A549 (cell line): Measurements from ENCODE around the gene AHCTF1.

Source experiments
- BCL3 ChIP-seq: fragments of >200 bp; sonication (Bioruptor Twin); formaldehyde crosslinking; IDR thresholded peaks from 3 replicates; pipeline ENCODE4 v1.6.1; 2016
- EP300 ChIP-seq, 2 experiments: fragments of >200 bp; sonication (Bioruptor Twin); formaldehyde crosslinking; IDR thresholded peaks; 2 replicates in 1 of 2; 3 replicates in 1 of 2; pipeline ENCODE4 v1.6.1; 2016 to 2017
- HMGXB4 ChIP-seq: fragments of 250-450 bp; sonication (Bioruptor Pico); IDR thresholded peaks from 2 replicates; pipeline ENCODE4 v1.5.0; 2021; ENCODE audit warnings: mild to moderate bottlenecking, moderate library complexity, borderline replicate concordance
- HOXB13 ChIP-seq: fragments of 250-450 bp; sonication (Bioruptor Pico); IDR thresholded peaks from 2 replicates; pipeline ENCODE4 v1.5.0; 2020; ENCODE audit warnings: low read depth, mild to moderate bottlenecking, moderate library complexity
- NR3C1 ChIP-seq: fragments of >200 bp; sonication (Bioruptor Twin); formaldehyde crosslinking; IDR thresholded peaks from 3 replicates; pipeline ENCODE4 v1.6.1; 2017
- RAD21 ChIP-seq, 2 experiments: fragments of >200 bp in 1 of 2; sonication (Bioruptor Twin) in 1 of 2; formaldehyde crosslinking in 1 of 2; IDR thresholded peaks in 1 of 2; conservative IDR thresholded peaks in 1 of 2; 2 replicates in 1 of 2; 3 replicates in 1 of 2; pipeline ENCODE4 v1.6.1; 2012 to 2018; ENCODE audit warnings: inconsistent platforms in 1 of 2
- RCOR1 ChIP-seq: fragments of 150-350 bp; IDR thresholded peaks from 2 replicates; pipeline ENCODE4 v1.6.1; 2014; ENCODE audit warnings: antibody characterized with exemption, low read length, low read depth
- SMC3 ChIP-seq: fragments of >200 bp; sonication (Bioruptor Twin); formaldehyde crosslinking; IDR thresholded peaks from 3 replicates; pipeline ENCODE4 v1.6.1; 2018; ENCODE audit warnings: inconsistent platforms
- TF ChIP-seq, protein P1 (sequence below): fragments of >200 bp; sonication (Bioruptor Twin); formaldehyde crosslinking; IDR thresholded peaks from 3 replicates; pipeline ENCODE4 v1.5.1; 2016

DNA sequence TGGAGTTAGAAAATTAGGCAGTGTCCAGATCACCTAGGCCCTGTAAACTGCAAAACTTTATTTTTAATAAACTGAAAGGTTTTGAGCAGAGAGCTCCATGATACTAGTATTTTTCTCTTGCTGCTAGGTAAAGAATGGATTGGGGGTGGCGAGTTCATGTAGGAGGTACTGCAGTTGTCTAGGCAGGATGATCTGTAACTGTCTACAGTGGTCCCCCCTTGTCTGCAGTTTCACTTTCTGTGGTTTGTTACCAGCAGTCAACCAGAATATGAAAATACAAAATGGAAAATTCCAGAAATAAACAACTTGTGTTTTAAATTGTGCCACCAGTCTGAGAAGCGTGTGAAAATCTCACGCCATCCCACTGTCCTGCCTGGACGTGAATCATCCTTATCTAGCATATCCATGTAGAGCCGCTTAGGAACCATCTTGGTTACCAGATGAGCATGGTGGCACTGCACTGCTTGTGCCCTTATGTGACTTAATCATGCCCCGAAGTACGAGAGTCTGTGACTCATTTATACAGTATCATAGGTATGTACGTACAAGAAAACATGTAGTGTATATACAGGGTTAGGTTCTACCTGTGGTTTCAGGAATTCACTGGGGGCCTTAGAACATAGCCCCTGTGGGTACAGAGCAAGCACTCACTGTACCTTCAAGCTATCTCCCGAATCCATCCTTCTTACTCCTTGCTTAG, 94.2 kb downstream of the AHCTF1 start:
- no peak for TF ChIP-seq RCOR1
- TF ChIP-seq NR3C1 = no peak
- TF ChIP-seq, protein P1, sequence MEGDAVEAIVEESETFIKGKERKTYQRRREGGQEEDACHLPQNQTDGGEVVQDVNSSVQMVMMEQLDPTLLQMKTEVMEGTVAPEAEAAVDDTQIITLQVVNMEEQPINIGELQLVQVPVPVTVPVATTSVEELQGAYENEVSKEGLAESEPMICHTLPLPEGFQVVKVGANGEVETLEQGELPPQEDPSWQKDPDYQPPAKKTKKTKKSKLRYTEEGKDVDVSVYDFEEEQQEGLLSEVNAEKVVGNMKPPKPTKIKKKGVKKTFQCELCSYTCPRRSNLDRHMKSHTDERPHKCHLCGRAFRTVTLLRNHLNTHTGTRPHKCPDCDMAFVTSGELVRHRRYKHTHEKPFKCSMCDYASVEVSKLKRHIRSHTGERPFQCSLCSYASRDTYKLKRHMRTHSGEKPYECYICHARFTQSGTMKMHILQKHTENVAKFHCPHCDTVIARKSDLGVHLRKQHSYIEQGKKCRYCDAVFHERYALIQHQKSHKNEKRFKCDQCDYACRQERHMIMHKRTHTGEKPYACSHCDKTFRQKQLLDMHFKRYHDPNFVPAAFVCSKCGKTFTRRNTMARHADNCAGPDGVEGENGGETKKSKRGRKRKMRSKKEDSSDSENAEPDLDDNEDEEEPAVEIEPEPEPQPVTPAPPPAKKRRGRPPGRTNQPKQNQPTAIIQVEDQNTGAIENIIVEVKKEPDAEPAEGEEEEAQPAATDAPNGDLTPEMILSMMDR = no peak
- TF ChIP-seq HOXB13 = no peak
- TF ChIP-seq HMGXB4 (CRISPR knock-in tag) = no peak
- TF ChIP-seq EP300 (IDR thresholded peaks at IDR 0.05) = no peak
- TF ChIP-seq SMC3 = no peak
- no peak for TF ChIP-seq RAD21 (conservative IDR thresholded peaks at IDR 0.05 in 1 of 2, IDR thresholded peaks at IDR 0.05 in 1 of 2)
- TF ChIP-seq BCL3 = no peak
